Breast epithelium (tissue), 4 donors: ENCODE measurements around the gene NECTIN1. TPM values are rescaled to one million over a fixed set of nuclear protein-coding genes. Genes with fewer than 3 reads are reported as not detected.

Source experiments
- DNase-seq, 2 donors: peaks; one replicate each; pipeline ENCODE4 v3.0.0-alpha.2; 2019; ENCODE audit warnings: low spot score in 2 of 2
- H3K27ac ChIP-seq, 2 donors: fragments of 200-600 bp; sonication (generic) in 1 of 2; one replicate each; pipeline ENCODE4 v1.5.1; 2016 to 2019; ENCODE audit warnings: mild to moderate bottlenecking in 1 of 2
- H3K27me3 ChIP-seq, 2 donors: fragments of 200-600 bp; sonication (generic) in 1 of 2; one replicate each; pipeline versions ENCODE4 v1.5.1 to v1.6.0; 2017 to 2019; ENCODE audit warnings: control low read depth in 1 of 2, mild to moderate bottlenecking in 1 of 2
- H3K36me3 ChIP-seq: fragments of 200-600 bp; one replicate; pipeline ENCODE4 v1.5.1; 2019
- H3K4me1 ChIP-seq, 2 donors: fragments of 200-600 bp; sonication (generic); one replicate each; pipeline ENCODE4 v1.5.1; 2016 to 2019; ENCODE audit warnings: control low read depth in 1 of 2
- H3K4me3 ChIP-seq, 3 donors: fragments of 200-600 bp; sonication (generic); 1 replicate in 2 of 3; 2 replicates in 1 of 3; pipeline ENCODE4 v1.5.1; 2016 to 2019; ENCODE audit warnings: mild to moderate bottlenecking in 3 of 3, moderate library complexity in 2 of 3
- H3K9me3 ChIP-seq, 2 donors: fragments of 200-600 bp; sonication (generic) in 1 of 2; one replicate each; pipeline ENCODE4 v1.5.1; 2016 to 2019; ENCODE audit warnings: control low read depth in 1 of 2
- CTCF ChIP-seq, 3 donors: fragments of 450-650 bp; IDR thresholded peaks; one replicate each; pipeline ENCODE4 v1.5.1; 2016 to 2017; ENCODE audit warnings: antibody characterized with exemption in 3 of 3, mild to moderate bottlenecking in 3 of 3, moderate library complexity in 3 of 3
- POLR2A ChIP-seq: fragments of 450-650 bp; IDR thresholded peaks from one replicate; pipeline ENCODE4 v1.6.1; 2016; ENCODE audit warnings: antibody characterized with exemption, mild to moderate bottlenecking, moderate library complexity
- POLR2AphosphoS5 ChIP-seq, 3 donors: sonication (generic); formaldehyde crosslinking; IDR thresholded peaks; one replicate each; pipeline ENCODE4 v1.6.1; 2017; ENCODE audit warnings: antibody characterized with exemption in 3 of 3
- intact Hi-C: fragments of 100-400 bp; cut with DNase I; formaldehyde crosslinking; loops from one replicate; pipeline ENCODE4 v1.15.1; 2023; ENCODE audit warnings: low total_unique reads
- total RNA-seq, 3 donors: library from RNA; depleted of rRNA; stranded (reverse); fragments of >200 nt; gene quantifications; one replicate each; pipeline ENCODE4 v1.1.0, GENCODE V29; 2016

Gene NECTIN1
- total RNA-seq: 1 to 10 TPM; 2.6 to 6.6 (median 4.5) TPM

- Histone ChIP-seq H3K27me3 (no peaks in the 10 kb centered on the region), H3K27ac (peak within 1 kb of the TSS; percentile 79 to 96), H3K4me1 (peaks cover 3 to 7% of the 10 kb centered on the region in 2 donors), H3K4me3 (peak within 1 kb of the TSS; percentile 73 to 82 (median 82)), H3K36me3 (no peaks in the 10 kb centered on the region), H3K9me3 (no peaks in the 10 kb centered on the region)
- DNase-seq: peak; percentile 82 to 90
- TF ChIP-seq POLR2A (no peak), POLR2AphosphoS5 (IDR thresholded peaks at IDR 0.05) (peak in 2 of 3 donors; percentile 44 to 69), CTCF (IDR thresholded peaks at IDR 0.05) (peak; percentile 76 to 87 (median 82))
- intact Hi-C loops: no loop called here
Observed at GRCh38 chr11:119728651-119729580, at the start of gene NECTIN1. Gene NECTIN1, minus strand, starts transcription at chr11:119729200. Its CDS starts 647 bp downstream, at chr11:119728553.

- no peak for DNase-seq
- no peak for TF ChIP-seq POLR2A
- no peak for TF ChIP-seq POLR2AphosphoS5 (IDR thresholded peaks at IDR 0.05)
- no peak for TF ChIP-seq CTCF (IDR thresholded peaks at IDR 0.05)
- H3K9me3 ChIP-seq: peaks cover 0 to 3% of the 10 kb centered on the region in 2 donors
- intact Hi-C loops: no loop called here
- H3K4me1 ChIP-seq: peaks cover 0 to 3% of the 10 kb centered on the region in 2 donors
- H3K27ac ChIP-seq: no peak overlapping the region
- no peak overlapping the region for H3K4me3 ChIP-seq
- no peaks in the 10 kb centered on the region for H3K36me3 ChIP-seq
- peaks cover 0 to 2% of the 10 kb centered on the region in 2 donors for H3K27me3 ChIP-seq
Observed at GRCh38 chr11:119778391-119779194, 49.6 kb upstream of the NECTIN1 start.

GRCh38 chr11:119777940-119778339 is 48.9 kb upstream of the NECTIN1 start:
- Histone ChIP-seq H3K27ac (no peak overlapping the region), H3K36me3 (no peaks in the 10 kb centered on the region), H3K9me3 (no peaks in the 10 kb centered on the region), H3K4me1 (peaks cover 0 to 3% of the 10 kb centered on the region in 2 donors), H3K4me3 (no peak overlapping the region), H3K27me3 (peaks cover 0 to 5% of the 10 kb centered on the region in 2 donors)
- DNase-seq: no peak
- no peak for TF ChIP-seq POLR2A
- TF ChIP-seq POLR2AphosphoS5 (IDR thresholded peaks at IDR 0.05): no peak
- TF ChIP-seq CTCF (IDR thresholded peaks at IDR 0.05): no peak
- intact Hi-C loops: no loop called here

GRCh38 chr11:119776651-119777050 is 47.7 kb upstream of the NECTIN1 start:
- Histone ChIP-seq H3K27ac (no peak overlapping the region), H3K27me3 (peaks cover 0 to 5% of the 10 kb centered on the region in 2 donors), H3K36me3 (no peaks in the 10 kb centered on the region), H3K9me3 (no peaks in the 10 kb centered on the region), H3K4me3 (no peak overlapping the region), H3K4me1 (peaks cover 0 to 3% of the 10 kb centered on the region in 2 donors)
- no peak for TF ChIP-seq POLR2AphosphoS5 (IDR thresholded peaks at IDR 0.05)
- TF ChIP-seq POLR2A: no peak
- no peak for TF ChIP-seq CTCF (IDR thresholded peaks at IDR 0.05)
- DNase-seq: no peak
- intact Hi-C loops: no loop called here
